Putamen (tissue), 1 donor: ENCODE measurements around the gene ACTL8.

ENCODE experiments used
- DNase-seq: peaks from one replicate; pipeline ENCODE4 v3.0.0-alpha.2; 2016; ENCODE audit warnings: low spot score

The ACTL8 gene

GRCh38 chr1:17805869-17806684, 50.9 kb downstream of the ACTL8 start:
- DNase-seq, result no peak

- no peak for DNase-seq
Observed at GRCh38 chr1:17808816-17809215, 53.7 kb downstream of the ACTL8 start.

- no peak for DNase-seq
Observed at GRCh38 chr1:17810668-17811067, 55.5 kb downstream of the ACTL8 start.

DNA sequence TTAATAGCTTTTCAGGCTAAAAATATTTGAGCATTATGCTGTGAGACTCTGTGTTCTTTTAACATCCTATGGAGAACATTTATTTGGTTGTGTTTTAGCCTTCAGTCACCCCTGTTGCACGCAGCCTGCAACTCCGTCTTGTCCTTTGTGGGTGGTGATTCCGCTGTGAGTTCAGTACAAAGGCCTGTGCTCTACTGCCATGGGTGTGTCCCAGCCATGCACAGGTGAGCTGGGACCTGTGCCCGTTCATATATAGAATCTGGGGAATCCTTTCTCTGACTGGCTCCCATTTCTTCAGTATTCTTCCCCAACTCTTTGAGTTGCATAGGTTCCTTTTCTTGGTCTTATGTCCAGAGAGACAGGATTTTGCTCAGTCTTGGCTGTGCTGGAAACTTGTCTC, 61.4 kb downstream of the ACTL8 start:
- no peak for DNase-seq

GRCh38 chr1:17819129-17819802, 64.1 kb downstream of the ACTL8 start:
- no peak for DNase-seq

DNA sequence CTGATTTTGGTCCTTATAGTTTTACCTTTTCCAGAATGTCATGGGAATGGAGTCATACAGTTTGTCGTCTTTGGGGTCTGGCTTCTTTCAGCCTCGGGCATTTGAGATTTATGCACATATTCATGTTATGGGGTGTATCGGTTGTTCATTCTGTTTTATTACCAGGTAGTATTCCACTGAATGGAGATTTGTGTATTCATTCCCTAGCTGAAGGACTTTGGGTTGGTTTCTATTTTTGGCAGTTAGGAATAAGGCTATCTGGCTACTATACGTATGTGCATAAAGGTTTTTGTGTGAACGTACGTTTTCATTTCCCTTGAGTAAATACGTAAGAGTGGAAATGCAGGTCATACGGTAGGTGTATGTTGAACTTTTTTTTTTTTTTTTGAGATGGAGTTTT, 65.1 kb downstream of the ACTL8 start:
- no peak for DNase-seq

- no peak for DNase-seq
Observed at GRCh38 chr1:17822741-17823426, 67.8 kb downstream of the ACTL8 start.

- no peak for DNase-seq
Observed at GRCh38 chr1:17825273-17826164, 70.4 kb downstream of the ACTL8 start.

DNA sequence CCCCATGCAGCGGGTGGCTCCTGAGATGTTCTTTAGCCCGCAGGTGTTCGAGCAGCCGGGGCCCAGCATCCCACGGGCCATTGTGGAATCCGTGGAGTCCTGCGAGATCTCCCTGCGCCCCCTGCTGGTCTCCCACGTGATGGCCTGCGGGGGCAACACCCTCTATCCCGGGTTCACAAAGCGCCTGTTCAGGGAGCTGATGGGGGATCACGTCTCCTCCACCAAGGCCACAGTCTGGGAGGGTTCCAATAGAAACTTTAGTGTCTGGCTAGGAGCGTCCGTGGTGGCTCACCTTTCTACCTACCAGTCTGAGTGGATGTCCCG, 71.0 kb downstream of the ACTL8 start:
- DNase-seq, result no peak

DNA sequence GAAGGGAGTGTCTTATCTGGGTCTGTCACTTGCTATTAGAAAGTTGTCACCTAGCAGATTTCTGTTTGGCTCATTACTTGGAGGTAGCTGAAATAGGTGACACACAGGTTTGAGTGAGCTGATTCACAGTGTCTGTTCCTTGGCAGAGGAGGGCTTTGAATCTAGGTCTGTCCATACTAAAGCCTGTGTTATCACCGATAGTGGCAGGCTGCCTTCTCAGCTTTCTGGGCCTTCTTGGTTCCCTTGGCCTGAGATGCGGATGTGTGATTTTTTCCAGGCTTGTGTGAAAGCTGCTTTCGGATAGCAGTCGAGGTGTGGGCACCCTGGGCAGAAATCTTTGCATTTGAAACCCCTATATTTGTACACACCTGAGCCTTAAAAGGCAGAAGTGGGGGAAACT, 73.9 kb downstream of the ACTL8 start:
- DNase-seq, result no peak

DNA sequence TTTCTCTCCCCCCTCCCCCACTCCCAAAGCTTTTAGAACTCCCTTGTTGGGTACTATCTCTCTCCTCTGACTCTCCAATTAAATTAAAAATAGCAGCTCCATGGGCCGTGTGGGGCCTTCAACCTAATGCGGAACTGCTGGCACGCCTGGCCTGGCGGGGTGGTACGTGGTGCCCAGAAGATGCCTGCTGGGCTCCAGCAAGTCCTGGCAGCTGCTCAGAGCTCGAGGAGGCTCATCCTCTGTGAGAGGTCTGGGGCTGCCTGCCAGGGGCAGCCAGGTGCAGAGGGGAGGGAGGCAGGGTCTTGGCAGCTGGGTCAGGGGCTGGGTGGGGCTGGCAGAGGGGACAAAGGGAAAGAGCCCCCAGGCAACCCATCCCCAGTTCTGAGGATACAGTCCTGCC, 74.4 kb downstream of the ACTL8 start:
- DNase-seq, result no peak

DNA sequence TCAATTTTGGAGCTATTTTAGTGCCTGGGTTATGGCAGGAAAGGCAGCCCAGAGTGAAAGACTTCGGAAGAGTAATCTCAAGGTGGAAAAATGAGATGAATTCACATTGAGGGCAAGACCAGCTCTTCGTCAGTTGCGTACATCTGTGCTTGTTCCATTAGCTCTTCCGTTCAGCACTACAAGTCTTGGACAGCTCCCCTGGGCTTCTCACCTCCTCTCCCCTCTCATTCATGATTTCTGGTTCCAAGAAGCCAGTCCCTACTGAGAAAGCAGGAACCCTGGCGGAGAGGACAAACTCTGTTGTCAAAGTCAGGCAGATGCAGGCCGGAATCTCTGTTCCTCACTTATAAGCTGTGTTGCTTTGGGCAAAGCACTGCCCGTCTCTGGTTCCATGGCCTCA, 76.5 kb downstream of the ACTL8 start:
- DNase-seq, result no peak

GRCh38 chr1:17833661-17834501, 78.7 kb downstream of the ACTL8 start:
- DNase-seq, result no peak

- DNase-seq, result no peak
Observed at GRCh38 chr1:17834561-17835100, 79.5 kb downstream of the ACTL8 start.

DNA sequence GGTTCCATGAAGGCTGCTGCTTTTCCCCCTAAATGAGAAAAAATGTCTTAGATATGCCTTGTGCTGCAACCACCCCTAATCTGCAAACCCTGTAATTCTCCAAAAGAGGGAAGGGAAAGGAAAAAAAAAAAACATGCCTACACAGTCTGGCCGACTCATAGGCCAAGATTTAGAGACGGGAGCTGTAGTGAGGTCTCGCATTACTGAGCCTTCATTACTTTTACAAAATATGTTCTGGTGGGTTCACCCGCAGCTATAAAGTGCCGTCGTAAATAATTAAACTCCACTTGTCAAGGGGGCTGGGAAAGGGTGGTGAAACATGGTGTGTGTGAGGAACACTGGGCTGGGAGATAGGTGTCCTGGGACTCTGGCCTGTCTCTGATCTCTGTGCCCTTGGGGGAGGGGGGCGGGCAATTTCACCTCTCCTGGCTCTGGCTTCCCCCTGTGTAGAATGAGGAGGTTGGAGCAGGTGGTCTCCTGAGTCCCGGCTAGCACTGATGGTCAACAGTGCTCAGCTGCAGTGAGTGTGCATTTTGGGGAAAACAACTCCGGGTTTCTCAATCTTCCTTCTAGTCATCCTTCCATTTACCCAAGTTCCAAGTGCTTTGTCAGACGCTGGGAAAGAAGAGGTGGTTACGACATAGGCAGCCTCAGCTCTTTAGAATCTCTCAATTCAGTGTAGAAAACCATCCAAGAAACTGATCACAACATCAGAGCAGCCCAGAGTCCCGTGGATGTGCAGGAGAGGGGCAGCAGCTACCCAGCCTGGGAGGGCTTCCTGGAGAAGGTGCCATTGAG, 82.3 kb downstream of the ACTL8 start:
- DNase-seq, result no peak

GRCh38 chr1:17839641-17840196, 84.6 kb downstream of the ACTL8 start:
- DNase-seq, result no peak

GRCh38 chr1:17841944-17842343, 86.8 kb downstream of the ACTL8 start:
- DNase-seq, result no peak

DNA sequence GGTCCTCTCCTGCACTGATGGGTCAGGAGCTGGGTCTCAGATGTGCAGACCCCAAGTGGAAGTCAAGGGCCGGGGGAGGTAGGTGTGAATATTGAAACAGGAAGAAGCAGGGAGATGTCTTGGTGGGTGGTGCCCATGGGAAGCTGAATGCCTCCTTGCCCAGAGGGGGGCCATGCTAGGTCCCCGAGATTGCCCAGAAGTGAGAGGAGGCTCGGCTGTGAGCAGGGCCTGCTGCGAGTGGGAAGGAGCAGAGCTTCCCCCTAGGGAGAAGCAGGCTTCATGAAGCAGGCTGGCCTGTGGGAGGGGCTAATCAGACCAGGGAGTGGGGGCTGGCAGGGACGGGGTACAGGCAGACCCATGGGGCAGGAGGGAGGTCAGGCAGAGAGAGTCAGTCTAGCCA, 87.6 kb downstream of the ACTL8 start:
- DNase-seq, result no peak

GRCh38 chr1:17844185-17844826, 89.2 kb downstream of the ACTL8 start:
- DNase-seq, result no peak
